ENCODE measurements around the gene TCEAL4. TPM values are rescaled to one million over a fixed set of nuclear protein-coding genes. Genes with fewer than 3 reads are reported as not detected.

TCEAL4 gene
- total RNA-seq, 1 donor from 2014 or later = 56.5 TPM

DNA sequence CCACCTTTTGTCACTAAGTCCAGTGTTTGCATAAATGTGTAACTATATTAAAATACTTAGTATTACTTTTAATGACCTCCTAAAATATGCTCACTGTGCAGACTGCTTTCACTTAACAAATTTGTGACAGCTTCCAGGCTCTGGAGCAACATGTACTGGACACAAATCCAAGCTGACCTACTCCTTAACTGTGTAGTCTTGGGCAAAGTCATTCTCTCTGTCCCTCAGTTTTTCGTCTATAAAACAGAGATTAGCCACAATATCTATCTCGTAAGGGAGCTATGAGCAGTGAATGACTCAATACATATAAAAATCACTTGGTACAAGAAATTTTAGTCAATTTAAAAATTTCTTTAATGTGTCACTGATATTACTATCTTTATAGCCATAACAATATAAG is 45.6 kb upstream of the TCEAL4 start:
- DNase-seq = no peak
- no peak for TF ChIP-seq CTCF (IDR thresholded peaks at IDR 0.05; ENCODE audit: partially characterized antibody, unreplicated experiment)
- no peak overlapping the region for H3K4me3 Mint-ChIP-seq (ENCODE audit: unreplicated experiment)
- no peaks in the 10 kb centered on the region for H3K27me3 Mint-ChIP-seq (ENCODE audit: unreplicated experiment)
- H3K27ac Mint-ChIP-seq (ENCODE audit: unreplicated experiment) = no peak overlapping the region
- H3K9me3 Mint-ChIP-seq (ENCODE audit: unreplicated experiment) = no peaks in the 10 kb centered on the region
- no peaks in the 10 kb centered on the region for H3K36me3 Mint-ChIP-seq (ENCODE audit: unreplicated experiment)
- H3K4me1 Mint-ChIP-seq (ENCODE audit: low read depth, unreplicated experiment) = no peaks in the 10 kb centered on the region

GRCh38 chrX:103540145-103540544 is 45.2 kb upstream of the TCEAL4 start:
- no peak for TF ChIP-seq CTCF (IDR thresholded peaks at IDR 0.05; ENCODE audit: partially characterized antibody, unreplicated experiment)
- H3K27me3 Mint-ChIP-seq (ENCODE audit: unreplicated experiment) = no peaks in the 10 kb centered on the region
- no peak overlapping the region for H3K4me3 Mint-ChIP-seq (ENCODE audit: unreplicated experiment)
- H3K9me3 Mint-ChIP-seq (ENCODE audit: unreplicated experiment) = no peaks in the 10 kb centered on the region
- H3K4me1 Mint-ChIP-seq (ENCODE audit: low read depth, unreplicated experiment) = no peaks in the 10 kb centered on the region
- H3K27ac Mint-ChIP-seq (ENCODE audit: unreplicated experiment) = no peak overlapping the region
- DNase-seq = no peak
- no peaks in the 10 kb centered on the region for H3K36me3 Mint-ChIP-seq (ENCODE audit: unreplicated experiment)

- Mint-ChIP-seq H3K9me3 (ENCODE audit: unreplicated experiment) (no peaks in the 10 kb centered on the region), H3K4me1 (ENCODE audit: low read depth, unreplicated experiment) (no peaks in the 10 kb centered on the region), H3K27me3 (ENCODE audit: unreplicated experiment) (peaks cover 2% of the 10 kb centered on the region), H3K4me3 (ENCODE audit: unreplicated experiment) (no peak overlapping the region), H3K36me3 (ENCODE audit: unreplicated experiment) (no peaks in the 10 kb centered on the region), H3K27ac (ENCODE audit: unreplicated experiment) (no peak overlapping the region)
- no peak for TF ChIP-seq CTCF (IDR thresholded peaks at IDR 0.05; ENCODE audit: partially characterized antibody, unreplicated experiment)
- DNase-seq = no peak
Observed at GRCh38 chrX:103549916-103550315, 35.4 kb upstream of the TCEAL4 start.

DNA sequence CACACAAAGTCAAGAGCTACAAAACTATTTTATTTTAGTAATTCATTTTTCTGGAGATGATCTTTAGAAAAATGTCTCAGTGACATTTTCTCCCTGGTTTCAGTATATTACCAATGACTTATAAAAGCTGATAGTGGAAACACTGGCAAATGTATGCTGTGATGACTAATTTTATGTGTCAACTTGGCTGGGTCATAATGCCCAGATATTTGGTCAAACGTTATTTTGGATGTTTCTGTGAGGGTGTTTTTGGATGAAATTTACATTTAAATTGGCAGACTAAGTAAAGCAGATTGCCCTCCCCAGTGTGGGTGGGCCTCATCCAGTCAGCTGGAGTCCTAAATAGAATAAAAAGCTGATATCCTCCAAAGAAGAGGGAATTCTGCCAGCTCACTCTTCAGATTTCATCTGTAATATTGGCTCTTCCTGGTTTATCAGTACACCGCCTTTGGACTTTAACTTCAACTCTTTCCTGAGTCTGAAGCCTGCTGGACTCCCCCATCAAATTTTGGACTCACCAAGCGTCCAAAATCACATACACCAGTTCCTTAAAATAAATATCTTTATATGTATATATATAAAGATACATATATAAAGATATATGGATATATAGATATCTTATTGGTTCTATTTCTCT is 34.8 kb upstream of the TCEAL4 start:
- Mint-ChIP-seq H3K27me3 (ENCODE audit: unreplicated experiment) (peaks cover 2% of the 10 kb centered on the region), H3K36me3 (ENCODE audit: unreplicated experiment) (no peaks in the 10 kb centered on the region), H3K4me3 (ENCODE audit: unreplicated experiment) (no peak overlapping the region), H3K27ac (ENCODE audit: unreplicated experiment) (no peak overlapping the region), H3K4me1 (ENCODE audit: low read depth, unreplicated experiment) (no peaks in the 10 kb centered on the region), H3K9me3 (ENCODE audit: unreplicated experiment) (no peaks in the 10 kb centered on the region)
- TF ChIP-seq CTCF (IDR thresholded peaks at IDR 0.05; ENCODE audit: partially characterized antibody, unreplicated experiment) = no peak
- no peak for DNase-seq

DNA sequence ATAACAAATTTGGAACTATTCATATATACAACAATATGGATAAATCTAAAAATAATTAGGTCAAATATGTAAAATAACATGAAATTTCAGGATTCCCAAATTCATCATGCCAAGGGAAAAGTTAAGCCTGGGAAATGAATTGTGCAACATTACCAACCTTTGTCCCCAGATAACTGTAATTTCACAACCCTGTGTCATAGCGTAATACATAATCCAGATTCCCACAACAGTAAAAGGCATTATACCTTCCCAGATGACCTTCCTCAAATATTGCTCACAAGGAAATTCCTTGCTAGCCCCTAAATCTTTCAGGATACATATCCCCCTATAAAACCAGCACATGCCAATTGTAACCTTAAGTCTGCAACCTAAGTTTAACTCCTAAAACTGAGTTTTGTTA is 33.1 kb upstream of the TCEAL4 start:
- Mint-ChIP-seq H3K4me3 (ENCODE audit: unreplicated experiment) (no peak overlapping the region), H3K9me3 (ENCODE audit: unreplicated experiment) (no peaks in the 10 kb centered on the region), H3K36me3 (ENCODE audit: unreplicated experiment) (no peaks in the 10 kb centered on the region), H3K27me3 (ENCODE audit: unreplicated experiment) (peaks cover 2% of the 10 kb centered on the region), H3K4me1 (ENCODE audit: low read depth, unreplicated experiment) (no peaks in the 10 kb centered on the region), H3K27ac (ENCODE audit: unreplicated experiment) (no peak overlapping the region)
- DNase-seq = no peak
- TF ChIP-seq CTCF (IDR thresholded peaks at IDR 0.05; ENCODE audit: partially characterized antibody, unreplicated experiment) = no peak

Data from glutamatergic neuron (in vitro differentiated cells).